ENCODE data around the gene RNF39. TPM values are rescaled to one million over a fixed set of nuclear protein-coding genes. Genes with fewer than 3 reads are reported as not detected.
"Not testable (repeated sequence)": the region's sequence is repeated elsewhere in the genome, so short reads cannot be mapped to it uniquely, and the experiment has no call there.

The RNF39 gene
- total RNA-seq, 1 donor from 2014 or later = not detected

- H3K4me1 Mint-ChIP-seq = no peaks in the 10 kb centered on the region
- DNase-seq (no peak), ATAC-seq (ENCODE audit: low read depth) (no peak)
- no peak overlapping the region for H3K27ac Mint-ChIP-seq
- H3K4me3 Mint-ChIP-seq = no peak overlapping the region
- H3K9me3 Mint-ChIP-seq = no peaks in the 10 kb centered on the region
- ChIA-PET POLR2A (no interaction called here), CTCF (no interaction called here)
- no peak for TF ChIP-seq CTCF (IDR thresholded peaks at IDR 0.05)
- intact Hi-C loops (cut with micrococcal nuclease) = no loop called here
- peaks cover 5% of the 10 kb centered on the region for H3K36me3 Mint-ChIP-seq (ENCODE audit: low read depth)
- H3K27me3 Mint-ChIP-seq = no peaks in the 10 kb centered on the region
Observed at GRCh38 chr6:30041221-30041620, 34.3 kb downstream of the RNF39 start.

GRCh38 chr6:30037182-30037788 is 38.3 kb downstream of the RNF39 start:
- H3K4me3 Mint-ChIP-seq = no peak overlapping the region
- CTCF ChIA-PET = interaction anchor here (0.9 to 2.1 kb wide), 5 partner anchors 10 to 189 kb away, joined by 3 to 8 read pairs (median 4); no protein-coding TSS in a partner anchor

GRCh38 chr6:30035784-30036183 is 39.8 kb downstream of the RNF39 start:
- no peaks in the 10 kb centered on the region for H3K4me1 Mint-ChIP-seq
- H3K9me3 Mint-ChIP-seq = no peaks in the 10 kb centered on the region
- DNase-seq (no peak), ATAC-seq (ENCODE audit: low read depth) (no peak)
- no peaks in the 10 kb centered on the region for H3K27me3 Mint-ChIP-seq
- intact Hi-C loops (cut with micrococcal nuclease) = no loop called here
- H3K27ac Mint-ChIP-seq = no peak overlapping the region
- peaks cover 24% of the 10 kb centered on the region for H3K36me3 Mint-ChIP-seq (ENCODE audit: low read depth)
- CTCF ChIA-PET = interaction anchor here (2.1 kb wide), 1 partner anchor 188 kb away, joined by 8 read pairs; no protein-coding TSS in a partner anchor
- no peak overlapping the region for H3K4me3 Mint-ChIP-seq
- no peak for TF ChIP-seq CTCF (IDR thresholded peaks at IDR 0.05)
- POLR2A ChIA-PET = no interaction called here

More at GRCh38 chr6:30037182-30037788, 38.3 kb downstream of the RNF39 start:
- Mint-ChIP-seq H3K27ac (no peak overlapping the region), H3K27me3 (no peaks in the 10 kb centered on the region), H3K4me1 (no peaks in the 10 kb centered on the region), H3K9me3 (no peaks in the 10 kb centered on the region), H3K36me3 (ENCODE audit: low read depth) (peaks cover 25% of the 10 kb centered on the region)
- DNase-seq = no peak
- POLR2A ChIA-PET = no interaction called here
- no peak for TF ChIP-seq CTCF (IDR thresholded peaks at IDR 0.05)
- no peak for ATAC-seq (ENCODE audit: low read depth)
- intact Hi-C loops (cut with micrococcal nuclease) = no loop called here

GRCh38 chr6:30033440-30033839 is 42.1 kb downstream of the RNF39 start:
- H3K4me1 Mint-ChIP-seq; POLR2A ChIA-PET; H3K9me3 Mint-ChIP-seq; H3K27me3 Mint-ChIP-seq; DNase-seq; H3K4me3 Mint-ChIP-seq; H3K27ac Mint-ChIP-seq; CTCF ChIA-PET; intact Hi-C loops (cut with micrococcal nuclease); ATAC-seq (ENCODE audit: low read depth): not testable (repeated sequence)
- peaks cover 24% of the 10 kb centered on the region for H3K36me3 Mint-ChIP-seq (ENCODE audit: low read depth)

- intact Hi-C loops (cut with micrococcal nuclease) = no loop called here
- CTCF ChIA-PET = no interaction called here
- peaks cover 24% of the 10 kb centered on the region for H3K36me3 Mint-ChIP-seq (ENCODE audit: low read depth)
- H3K4me3 Mint-ChIP-seq = no peak overlapping the region
- H3K27ac Mint-ChIP-seq = no peak overlapping the region
- H3K9me3 Mint-ChIP-seq = no peaks in the 10 kb centered on the region
- DNase-seq (no peak), ATAC-seq (ENCODE audit: low read depth) (no peak)
- POLR2A ChIA-PET = no interaction called here
- TF ChIP-seq CTCF (IDR thresholded peaks at IDR 0.05) = no peak
- H3K4me1 Mint-ChIP-seq = no peaks in the 10 kb centered on the region
- no peaks in the 10 kb centered on the region for H3K27me3 Mint-ChIP-seq
Observed at GRCh38 chr6:30031381-30031780, 44.2 kb downstream of the RNF39 start.

- TF ChIP-seq CTCF (IDR thresholded peaks at IDR 0.05) = no peak
- H3K4me1 Mint-ChIP-seq = no peaks in the 10 kb centered on the region
- peaks cover 15% of the 10 kb centered on the region for H3K36me3 Mint-ChIP-seq (ENCODE audit: low read depth)
- DNase-seq = no peak
- intact Hi-C loops (cut with micrococcal nuclease) = no loop called here
- H3K27ac Mint-ChIP-seq = no peak overlapping the region
- H3K4me3 Mint-ChIP-seq = no peak overlapping the region
- H3K27me3 Mint-ChIP-seq = no peaks in the 10 kb centered on the region
- ChIA-PET POLR2A (no interaction called here), CTCF (no interaction called here)
- H3K9me3 Mint-ChIP-seq = no peaks in the 10 kb centered on the region
- ATAC-seq (ENCODE audit: low read depth) = no peak
Observed at GRCh38 chr6:30029588-30029987, 46.0 kb downstream of the RNF39 start.

Measured in activated B cell treated with CpG ODN at 0.5 μM for 24 hours (primary cell).